ENCODE measurements around the gene FASTKD1. TPM values are rescaled to one million over a fixed set of nuclear protein-coding genes. Genes with fewer than 3 reads are reported as not detected.

FASTKD1 gene
- total and polyA plus RNA-seq, 4 donors: 10.4 to 40.1 (median 30.1) TPM

Other genes starting within 250 kb of the FASTKD1 start
- 10 to 100 TPM; 25.8 to 39.5 TPM for gene LRP2, start 211.3 kb downstream of the FASTKD1 start, total RNA-seq
- gene LRP2, start 211.3 kb downstream of the FASTKD1 start, polyA plus RNA-seq: 1 to 10 TPM; 2.4 to 5.9 TPM
- gene BBS5, start 94.4 kb downstream of the FASTKD1 start, total RNA-seq: 10 to 100 TPM; 12.5 to 22.5 TPM
- gene BBS5, start 94.4 kb downstream of the FASTKD1 start, polyA plus RNA-seq: 1 to 10 TPM; 5.1 to 5.5 TPM
- gene KLHL41, start 64.2 kb downstream of the FASTKD1 start, total RNA-seq: 1 to 10 TPM; 1.4 to 1.6 TPM
- under 1 TPM; 0.30 to 0.77 TPM for gene KLHL41, start 64.2 kb downstream of the FASTKD1 start, polyA plus RNA-seq
- 10 to 100 TPM; 40.9 to 56.1 TPM for gene PPIG, start 10.5 kb upstream of the FASTKD1 start, total RNA-seq
- gene PPIG, start 10.5 kb upstream of the FASTKD1 start, polyA plus RNA-seq: 10 to 100 TPM; 26.2 to 55.5 TPM
- 1 to 10 TPM; 3.3 to 7.2 TPM for gene CFAP210, start 120.5 kb upstream of the FASTKD1 start, total RNA-seq
- 1 to 10 TPM; 1.2 to 3.3 TPM for gene CFAP210, start 120.5 kb upstream of the FASTKD1 start, polyA plus RNA-seq
- 10 to 100 TPM in 1 of 2 donors, 1 to 10 TPM in 1; 3.6 to 12.6 TPM for gene PHOSPHO2, start 120.6 kb upstream of the FASTKD1 start, total RNA-seq
- gene PHOSPHO2, start 120.6 kb upstream of the FASTKD1 start, polyA plus RNA-seq: 1 to 10 TPM; 1.9 to 2.1 TPM
- 10 to 100 TPM in 1 of 2 donors, 1 to 10 TPM in 1; 6.8 to 37.7 TPM for gene KLHL23, start 160.0 kb upstream of the FASTKD1 start, total RNA-seq
- gene KLHL23, start 160.0 kb upstream of the FASTKD1 start, polyA plus RNA-seq: 1 to 10 TPM; 3.5 to 6.1 TPM
- 100 to 1,000 TPM in 1 of 2 donors, 10 to 100 TPM in 1; 62.1 to 116 TPM for gene SSB, start 225.0 kb upstream of the FASTKD1 start, total RNA-seq
- 10 to 100 TPM; 58.0 to 80.6 TPM for gene SSB, start 225.0 kb upstream of the FASTKD1 start, polyA plus RNA-seq